ENCODE data around the gene UGCG.

- TF ChIP-seq POLR2A (IDR thresholded peaks at IDR 0.05), result no peak
- TF ChIP-seq, protein P1, sequence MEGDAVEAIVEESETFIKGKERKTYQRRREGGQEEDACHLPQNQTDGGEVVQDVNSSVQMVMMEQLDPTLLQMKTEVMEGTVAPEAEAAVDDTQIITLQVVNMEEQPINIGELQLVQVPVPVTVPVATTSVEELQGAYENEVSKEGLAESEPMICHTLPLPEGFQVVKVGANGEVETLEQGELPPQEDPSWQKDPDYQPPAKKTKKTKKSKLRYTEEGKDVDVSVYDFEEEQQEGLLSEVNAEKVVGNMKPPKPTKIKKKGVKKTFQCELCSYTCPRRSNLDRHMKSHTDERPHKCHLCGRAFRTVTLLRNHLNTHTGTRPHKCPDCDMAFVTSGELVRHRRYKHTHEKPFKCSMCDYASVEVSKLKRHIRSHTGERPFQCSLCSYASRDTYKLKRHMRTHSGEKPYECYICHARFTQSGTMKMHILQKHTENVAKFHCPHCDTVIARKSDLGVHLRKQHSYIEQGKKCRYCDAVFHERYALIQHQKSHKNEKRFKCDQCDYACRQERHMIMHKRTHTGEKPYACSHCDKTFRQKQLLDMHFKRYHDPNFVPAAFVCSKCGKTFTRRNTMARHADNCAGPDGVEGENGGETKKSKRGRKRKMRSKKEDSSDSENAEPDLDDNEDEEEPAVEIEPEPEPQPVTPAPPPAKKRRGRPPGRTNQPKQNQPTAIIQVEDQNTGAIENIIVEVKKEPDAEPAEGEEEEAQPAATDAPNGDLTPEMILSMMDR (IDR thresholded peaks at IDR 0.05), result no peak
Measured at GRCh38 chr9:111963995-111964394, 67.4 kb downstream of the UGCG start.
